Measurements from ENCODE around the gene OR2AJ1.

Gene OR2AJ1

DNA sequence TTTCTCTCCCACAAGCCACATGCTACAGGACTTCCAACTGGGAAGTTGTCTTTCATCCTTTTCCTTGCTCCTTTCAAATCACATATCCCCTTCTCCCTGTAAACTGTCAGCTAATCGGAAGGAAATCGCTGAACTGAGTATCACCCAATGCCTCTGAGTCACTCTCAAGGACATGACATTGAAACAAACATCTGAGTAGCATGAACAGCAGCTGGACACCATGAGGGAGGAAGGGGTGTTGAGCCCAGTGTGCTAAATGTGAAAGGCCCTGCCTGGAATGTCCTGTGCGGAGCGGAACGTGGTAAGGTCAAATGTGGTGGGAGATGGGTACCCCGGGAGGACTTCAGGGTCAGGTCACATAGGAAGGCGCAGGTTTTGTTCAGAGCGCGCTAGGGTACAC, at the start of gene OR2AJ1:
TSS of gene OR2AJ1 (plus strand) at position 22 of the 400 bp plus-strand sequence. CDS start 8,880 bp downstream, outside the sequence.
- TF ChIP-seq GATA2 (IDR thresholded peaks at IDR 0.05; ENCODE audit: low read depth, low read length): no peak
- no peak for TF ChIP-seq GATA3 (IDR thresholded peaks at IDR 0.05; ENCODE audit: low read depth, low read length)

- no peak for TF ChIP-seq GATA3 (IDR thresholded peaks at IDR 0.05; ENCODE audit: low read depth, low read length)
- TF ChIP-seq GATA2 (IDR thresholded peaks at IDR 0.05; ENCODE audit: low read depth, low read length): no peak
Observed at GRCh38 chr1:247883346-247883745, 41.3 kb upstream of the OR2AJ1 start.

DNA sequence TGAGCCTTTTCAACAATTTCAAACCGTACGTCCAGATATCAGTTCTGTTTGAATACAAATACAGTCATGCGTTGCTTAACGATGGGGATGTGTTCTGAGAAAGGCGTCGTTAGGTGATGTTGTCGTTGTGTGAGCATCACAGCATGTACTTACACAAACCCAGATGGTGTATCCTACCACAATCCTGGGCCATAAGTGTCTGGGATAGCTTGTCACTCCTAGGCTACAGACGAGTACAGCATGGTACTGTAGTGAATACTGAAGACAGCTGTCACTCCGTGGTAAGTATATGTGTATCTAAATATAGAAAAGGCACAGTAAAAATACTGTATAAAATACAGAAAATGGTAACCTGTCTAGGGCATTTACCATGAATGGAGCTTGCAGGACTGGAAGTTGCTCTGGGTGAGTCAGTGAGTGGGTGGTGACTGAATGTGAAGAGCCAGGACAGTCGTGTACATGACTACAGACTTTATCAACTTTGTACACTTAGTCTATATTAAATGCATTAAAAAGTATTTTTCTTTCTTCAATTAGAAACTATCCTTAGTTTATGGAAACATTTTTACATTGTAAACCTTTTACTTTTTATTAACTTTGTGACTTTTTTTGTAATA, 39.8 kb upstream of the OR2AJ1 start:
- no peak for TF ChIP-seq GATA2 (IDR thresholded peaks at IDR 0.05; ENCODE audit: low read depth, low read length)
- TF ChIP-seq GATA3 (IDR thresholded peaks at IDR 0.05; ENCODE audit: low read depth, low read length): no peak

DNA sequence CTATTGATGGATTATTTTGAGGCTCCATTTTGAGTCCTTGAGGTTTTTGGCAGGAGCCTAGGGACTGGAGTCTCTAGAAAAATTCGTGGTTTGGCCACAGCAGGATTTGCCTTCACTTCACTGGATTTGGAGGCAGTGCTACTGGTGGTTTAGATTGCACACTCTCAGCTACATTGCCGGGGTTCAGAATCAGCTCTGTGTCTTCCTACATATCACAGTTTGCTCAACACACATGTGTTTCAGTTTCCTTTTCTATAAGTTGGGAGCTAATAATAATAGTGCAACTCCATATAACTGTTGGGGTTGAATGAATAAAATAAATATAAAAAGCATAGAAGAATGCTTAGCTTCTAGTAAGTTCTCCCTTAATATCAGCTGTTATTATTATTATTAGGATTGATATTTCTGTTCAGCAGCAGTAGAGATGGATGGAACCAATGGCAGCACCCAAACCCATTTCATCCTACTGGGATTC, 29.5 kb upstream of the OR2AJ1 start, which contains the start of gene OR2W3:
TSS of gene OR2W3 (plus strand) at position 425 of the 475 bp plus-strand sequence. CDS start at position 425, 0 bp downstream.
- TF ChIP-seq GATA3 (IDR thresholded peaks at IDR 0.05; ENCODE audit: low read depth, low read length) (no peak), GATA2 (IDR thresholded peaks at IDR 0.05; ENCODE audit: low read depth, low read length) (no peak)

DNA sequence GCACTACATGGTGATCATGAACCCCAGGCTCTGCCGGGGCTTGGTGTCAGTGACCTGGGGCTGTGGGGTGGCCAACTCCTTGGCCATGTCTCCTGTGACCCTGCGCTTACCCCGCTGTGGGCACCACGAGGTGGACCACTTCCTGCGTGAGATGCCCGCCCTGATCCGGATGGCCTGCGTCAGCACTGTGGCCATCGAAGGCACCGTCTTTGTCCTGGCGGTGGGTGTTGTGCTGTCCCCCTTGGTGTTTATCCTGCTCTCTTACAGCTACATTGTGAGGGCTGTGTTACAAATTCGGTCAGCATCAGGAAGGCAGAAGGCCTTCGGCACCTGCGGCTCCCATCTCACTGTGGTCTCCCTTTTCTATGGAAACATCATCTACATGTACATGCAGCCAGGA, 28.7 kb upstream of the OR2AJ1 start:
- TF ChIP-seq GATA3 (IDR thresholded peaks at IDR 0.05; ENCODE audit: low read depth, low read length): no peak
- TF ChIP-seq GATA2 (IDR thresholded peaks at IDR 0.05; ENCODE audit: low read depth, low read length): no peak

- no peak for TF ChIP-seq GATA3 (IDR thresholded peaks at IDR 0.05; ENCODE audit: low read depth, low read length)
- no peak for TF ChIP-seq GATA2 (IDR thresholded peaks at IDR 0.05; ENCODE audit: low read depth, low read length)
Observed at GRCh38 chr1:247904122-247904521, 20.6 kb upstream of the OR2AJ1 start.

DNA sequence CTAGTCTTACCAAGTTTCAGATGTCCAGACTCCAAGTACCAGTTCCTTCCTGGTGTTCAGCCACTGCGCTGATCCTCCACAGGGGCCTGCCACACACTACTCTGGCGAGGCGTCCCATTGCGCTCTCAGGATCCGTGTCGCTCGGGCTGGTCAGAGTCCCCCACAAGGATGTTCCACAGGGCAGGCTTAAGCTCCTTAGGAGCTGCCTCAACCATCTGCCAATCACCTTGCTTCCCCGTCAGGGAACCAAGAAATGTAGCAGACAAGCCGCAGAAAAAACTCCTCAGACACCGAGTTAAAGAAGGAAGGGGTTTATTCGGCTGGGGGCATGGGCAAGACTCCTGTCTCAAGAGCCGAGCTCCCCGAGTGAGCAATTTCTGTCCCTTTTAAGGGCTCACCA, 19.5 kb upstream of the OR2AJ1 start:
- TF ChIP-seq GATA2 (IDR thresholded peaks at IDR 0.05; ENCODE audit: low read depth, low read length) (no peak), GATA3 (IDR thresholded peaks at IDR 0.05; ENCODE audit: low read depth, low read length) (no peak)

DNA sequence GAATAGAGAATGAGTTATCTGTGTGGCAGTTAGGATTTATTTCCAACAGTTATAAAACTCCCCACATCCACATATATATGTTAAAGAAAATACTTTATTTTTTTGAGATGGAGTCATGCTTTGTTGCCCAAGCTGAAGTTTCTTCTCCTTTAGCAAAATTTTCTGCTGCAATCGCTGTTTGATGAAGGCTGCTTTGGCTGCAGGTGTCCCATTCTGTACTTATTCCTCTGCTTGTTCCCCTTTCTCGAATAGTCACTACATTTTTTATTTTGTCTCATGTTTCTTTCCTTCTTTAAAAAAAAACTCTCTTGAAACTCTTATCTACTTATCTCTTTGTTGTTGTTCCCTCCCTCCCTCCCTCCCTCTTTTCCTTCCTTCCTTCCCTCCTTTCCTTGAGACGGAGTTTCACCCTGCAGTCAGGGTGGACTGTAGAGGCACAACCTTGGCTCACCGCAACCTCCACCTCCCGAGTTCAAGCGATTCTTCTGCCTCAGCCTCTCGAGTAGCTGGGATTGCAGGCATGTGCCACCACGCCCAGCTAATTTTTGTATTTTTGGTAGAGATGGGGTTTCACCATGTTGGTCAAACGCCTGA, 18.7 kb upstream of the OR2AJ1 start:
- TF ChIP-seq GATA3 (IDR thresholded peaks at IDR 0.05; ENCODE audit: low read depth, low read length) (no peak), GATA2 (IDR thresholded peaks at IDR 0.05; ENCODE audit: low read depth, low read length) (no peak)

DNA sequence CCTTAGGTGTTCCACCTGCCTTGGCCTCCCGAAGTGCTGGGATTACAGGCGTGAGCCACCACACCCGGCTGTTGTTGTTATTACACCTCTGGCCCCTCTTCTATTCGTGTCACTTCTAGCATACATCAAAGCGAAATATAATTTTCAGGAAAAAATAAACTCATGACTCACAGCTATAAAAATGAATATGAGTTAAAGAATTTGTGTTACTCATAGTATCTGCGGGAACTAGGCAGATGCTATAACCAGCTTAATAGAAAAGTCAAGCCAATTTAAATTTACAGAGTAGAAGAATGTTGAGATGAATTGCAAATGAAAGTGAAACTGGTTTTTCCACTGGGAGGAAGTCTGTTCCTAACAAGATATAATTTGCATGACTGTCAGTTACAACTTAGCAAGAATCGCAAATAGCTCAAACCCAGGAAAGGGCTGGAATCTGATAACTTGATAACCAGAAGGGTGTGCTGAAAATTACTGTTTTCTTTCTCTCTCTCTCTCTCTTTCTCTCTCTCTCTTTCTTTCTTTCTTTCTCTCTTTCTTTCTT, 18.1 kb upstream of the OR2AJ1 start:
- TF ChIP-seq GATA2 (IDR thresholded peaks at IDR 0.05; ENCODE audit: low read depth, low read length): no peak
- TF ChIP-seq GATA3 (IDR thresholded peaks at IDR 0.05; ENCODE audit: low read depth, low read length): no peak

- TF ChIP-seq GATA3 (IDR thresholded peaks at IDR 0.05; ENCODE audit: low read depth, low read length) (no peak), GATA2 (IDR thresholded peaks at IDR 0.05; ENCODE audit: low read depth, low read length) (no peak)
Observed at GRCh38 chr1:247908766-247909165, 15.9 kb upstream of the OR2AJ1 start.

- TF ChIP-seq GATA3 (IDR thresholded peaks at IDR 0.05; ENCODE audit: low read depth, low read length): no peak
- no peak for TF ChIP-seq GATA2 (IDR thresholded peaks at IDR 0.05; ENCODE audit: low read depth, low read length)
Observed at GRCh38 chr1:247913786-247914185, 10.9 kb upstream of the OR2AJ1 start.

DNA sequence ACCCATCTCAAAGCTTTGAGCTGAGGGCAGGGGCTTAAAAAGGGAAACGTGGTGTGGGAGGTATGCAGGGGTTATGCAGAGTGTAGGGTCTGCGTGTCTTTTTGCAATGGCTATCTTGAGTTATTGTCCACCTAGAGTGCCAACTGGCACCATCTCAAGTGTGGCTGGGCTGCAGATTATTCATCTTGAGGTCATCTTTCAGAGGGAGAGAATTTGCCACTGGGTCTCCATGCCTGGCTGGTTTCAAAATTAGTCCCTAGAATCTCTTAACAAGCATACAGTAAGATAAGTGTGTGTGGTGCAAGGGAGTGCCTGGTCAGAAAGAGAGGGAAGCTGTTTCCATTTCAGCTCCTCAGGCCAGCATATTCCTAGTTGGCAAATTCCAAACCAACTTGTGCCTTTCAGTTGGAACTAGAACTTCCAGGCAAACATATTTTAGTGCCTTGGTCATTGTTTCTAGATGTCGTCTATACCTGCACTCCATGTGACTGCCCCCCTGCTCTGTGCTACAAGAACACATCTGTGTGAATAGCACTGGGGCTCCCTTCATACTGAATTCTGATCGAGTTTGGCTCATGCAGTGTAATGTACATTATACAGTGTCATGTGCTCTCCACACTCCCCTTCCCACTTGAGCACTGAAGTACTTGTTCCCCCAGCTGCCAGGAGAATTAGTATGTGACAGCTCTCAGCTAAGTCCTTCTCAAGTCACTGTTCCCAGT, 9.6 kb upstream of the OR2AJ1 start:
- no peak for TF ChIP-seq GATA3 (IDR thresholded peaks at IDR 0.05; ENCODE audit: low read depth, low read length)

- no peak for TF ChIP-seq GATA3 (IDR thresholded peaks at IDR 0.05; ENCODE audit: low read depth, low read length)
- TF ChIP-seq GATA2 (IDR thresholded peaks at IDR 0.05; ENCODE audit: low read depth, low read length): no peak
Observed at GRCh38 chr1:247919952-247920351, 4.7 kb upstream of the OR2AJ1 start, which contains the start of gene OR2T8. OR2T8 (plus strand) TSS chr1:247920252; CDS start chr1:247921018, 766 bp downstream.

DNA sequence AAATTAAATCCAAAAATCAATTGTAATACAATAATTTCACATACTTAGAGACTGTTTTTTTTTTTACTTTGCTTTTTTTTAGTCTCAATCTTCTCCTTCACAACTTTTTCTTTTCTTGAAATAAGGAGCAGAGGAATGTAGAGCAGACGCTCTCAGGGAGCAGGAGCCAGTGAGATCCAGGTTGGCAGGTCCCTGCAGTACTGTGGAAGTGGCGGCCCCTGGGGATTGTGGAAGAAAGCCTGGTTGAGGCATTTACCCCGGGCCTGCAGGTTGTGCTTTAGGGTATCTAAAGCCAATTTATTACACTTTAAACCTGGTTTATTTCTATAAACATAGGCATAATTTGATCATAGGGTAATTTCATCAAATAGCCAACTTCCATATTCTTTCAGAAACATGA, 748 bp upstream of the OR2AJ1 start:
- TF ChIP-seq GATA2 (IDR thresholded peaks at IDR 0.05; ENCODE audit: low read depth, low read length) (no peak), GATA3 (IDR thresholded peaks at IDR 0.05; ENCODE audit: low read depth, low read length) (no peak)
